Measurements from ENCODE around the gene COQ3. TPM values are rescaled to one million over a fixed set of nuclear protein-coding genes. Genes with fewer than 3 reads are reported as not detected.
A peak's percentile ranks its signal among the peaks of the same experiment; 100 is the strongest.

Gene COQ3
- total RNA-seq, 1 donor, result 1.3 TPM

- DNase-seq (ENCODE audit: low read depth in 2 of 3, low spot score in 2 of 3), result peak in 2 of 3 donors; percentile 51 to 82
Observed at GRCh38 chr6:99334526-99335127, 59.4 kb downstream of the COQ3 start.

GRCh38 chr6:99333068-99333467 is 60.9 kb downstream of the COQ3 start:
- DNase-seq (ENCODE audit: low read depth in 2 of 3, low spot score in 2 of 3), result no peak

GRCh38 chr6:99331531-99331930 is 62.5 kb downstream of the COQ3 start:
- DNase-seq (ENCODE audit: low read depth in 2 of 3, low spot score in 2 of 3), result no peak

GRCh38 chr6:99330159-99330558 is 63.8 kb downstream of the COQ3 start:
- DNase-seq (ENCODE audit: low read depth in 2 of 3, low spot score in 2 of 3), result peak; percentile 10 to 83 (median 64)

- DNase-seq (ENCODE audit: low read depth in 2 of 3, low spot score in 2 of 3), result no peak
Observed at GRCh38 chr6:99324996-99325395, 69.0 kb downstream of the COQ3 start.

Other genes with a start within 250 kb of the COQ3 start
- gene FAXC, start 44.5 kb downstream of the COQ3 start, total RNA-seq, result under 0.01 TPM
- 103 TPM for gene PNISR, start 31.1 kb upstream of the COQ3 start, total RNA-seq
- gene USP45, start 121.2 kb upstream of the COQ3 start, total RNA-seq, result 3.8 TPM
- gene CCNC, start 174.5 kb upstream of the COQ3 start, total RNA-seq, result 30.4 TPM
- gene PRDM13, start 212.6 kb upstream of the COQ3 start, total RNA-seq, result not detected

All from hematopoietic multipotent progenitor cell (in vitro differentiated cells).